Measurements from ENCODE around the gene PRRG1.
"Not testable (repeated sequence)": the region's sequence is repeated elsewhere in the genome, so short reads cannot be mapped to it uniquely, and the experiment has no call there.

PRRG1 gene

DNA sequence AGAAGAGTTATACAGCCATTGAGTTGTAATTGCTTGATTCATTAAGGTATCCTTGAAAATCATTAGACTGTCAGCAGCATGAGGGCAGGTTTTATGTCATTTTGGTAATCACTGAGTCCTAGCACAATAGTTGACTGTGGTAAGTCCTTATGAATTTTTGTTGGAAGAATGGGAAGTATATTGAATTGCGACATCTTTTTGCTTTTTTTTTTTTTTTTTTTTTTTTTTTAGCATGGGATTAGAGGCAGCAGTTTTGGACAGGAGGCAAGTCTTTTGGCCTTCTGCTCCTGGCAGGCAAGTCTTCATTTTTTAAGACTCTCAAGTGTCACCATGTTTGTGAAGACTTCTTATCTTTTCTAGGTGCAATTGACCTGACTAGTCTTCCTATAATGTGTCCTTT lies 29.7 kb downstream of the PRRG1 start:
- DNase-seq: no peak

DNA sequence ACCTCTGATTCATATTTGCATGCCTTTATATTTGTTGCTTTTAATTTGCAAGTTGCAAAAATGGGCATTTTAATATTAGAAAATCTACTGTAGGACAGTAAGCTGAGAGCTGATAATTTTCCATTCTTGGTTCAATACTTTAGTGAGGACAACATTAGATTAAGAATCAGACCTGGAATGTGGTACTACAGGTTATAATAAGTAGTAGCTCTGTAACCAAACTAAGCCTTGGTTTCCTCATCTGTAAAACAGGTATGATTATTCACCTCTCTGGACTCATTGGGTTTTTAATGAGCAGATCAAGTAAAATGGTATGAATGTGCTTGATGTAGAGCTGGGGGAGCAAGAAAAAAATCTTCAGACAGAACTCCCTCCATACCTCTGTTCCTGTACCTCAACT lies 31.1 kb downstream of the PRRG1 start:
- DNase-seq: no peak

- no peak for DNase-seq
Observed at GRCh38 chrX:37380924-37381323, 31.8 kb downstream of the PRRG1 start.

DNA sequence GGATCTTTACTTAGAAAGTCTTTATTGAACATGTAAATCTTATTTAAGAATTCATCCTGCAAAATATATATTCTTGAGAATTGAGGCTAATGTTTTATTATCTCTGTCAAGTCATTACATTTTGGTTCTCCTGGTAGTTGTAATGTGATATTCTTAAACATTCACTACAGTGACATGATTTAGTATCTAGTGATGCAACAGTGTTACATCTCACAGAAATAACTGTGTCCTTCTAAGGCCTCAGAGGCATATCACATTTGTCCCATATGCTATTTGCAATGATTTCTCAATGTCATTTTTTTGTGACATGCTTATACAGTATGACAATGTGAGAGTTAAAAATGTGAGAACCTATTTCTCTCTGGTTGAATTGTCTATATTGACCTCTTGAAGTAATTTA lies 34.1 kb downstream of the PRRG1 start:
- DNase-seq: no peak

- DNase-seq: no peak
Observed at GRCh38 chrX:37388413-37388812, 39.2 kb downstream of the PRRG1 start.

GRCh38 chrX:37405956-37406355 lies 56.8 kb downstream of the PRRG1 start:
- no peak for DNase-seq

DNA sequence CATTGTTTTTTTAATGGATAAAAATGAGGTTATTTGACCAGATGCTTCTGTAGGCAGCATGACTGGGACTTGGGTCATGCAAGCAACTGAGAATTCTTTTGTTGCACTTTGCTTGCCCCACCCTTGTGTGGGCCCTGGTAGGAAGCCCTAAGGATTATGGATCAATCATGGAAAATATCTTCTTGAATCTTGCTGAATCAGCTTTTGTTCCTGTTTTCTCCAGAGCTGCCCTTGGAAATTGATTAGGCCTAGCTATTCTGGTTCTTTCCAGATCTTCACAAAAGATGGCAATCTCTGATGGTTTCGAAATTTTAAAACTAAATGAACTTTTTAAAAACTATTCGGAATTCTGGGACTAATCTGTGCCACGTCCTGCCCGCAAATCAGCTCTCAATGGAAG lies 58.6 kb downstream of the PRRG1 start:
- DNase-seq: no peak

GRCh38 chrX:37409278-37409677 lies 60.1 kb downstream of the PRRG1 start:
- DNase-seq: no peak

GRCh38 chrX:37420185-37420584 lies 71.0 kb downstream of the PRRG1 start:
- DNase-seq: no peak

- no peak for DNase-seq
Observed at GRCh38 chrX:37420756-37421155, 71.6 kb downstream of the PRRG1 start.

- DNase-seq: no peak
Observed at GRCh38 chrX:37424000-37424429, 74.9 kb downstream of the PRRG1 start.

DNA sequence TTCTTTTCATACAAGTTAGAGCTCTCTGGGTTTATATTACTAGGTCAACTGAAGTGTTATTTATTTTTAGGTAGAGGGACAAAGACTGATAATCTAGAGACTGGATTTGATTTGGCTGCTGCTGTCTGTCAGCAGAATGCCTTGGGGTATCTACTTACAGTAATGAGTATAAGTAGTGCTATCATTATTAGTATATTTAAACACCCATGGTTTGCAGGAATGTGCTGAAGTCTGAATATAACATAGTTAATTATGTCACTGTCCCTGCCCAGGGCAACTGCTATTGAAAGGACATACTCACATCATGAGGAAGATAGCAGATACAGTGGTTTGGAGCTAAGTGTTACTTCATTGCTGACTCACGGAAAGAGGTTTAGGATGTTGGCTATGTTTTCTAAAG lies 76.2 kb downstream of the PRRG1 start:
- DNase-seq: no peak

DNA sequence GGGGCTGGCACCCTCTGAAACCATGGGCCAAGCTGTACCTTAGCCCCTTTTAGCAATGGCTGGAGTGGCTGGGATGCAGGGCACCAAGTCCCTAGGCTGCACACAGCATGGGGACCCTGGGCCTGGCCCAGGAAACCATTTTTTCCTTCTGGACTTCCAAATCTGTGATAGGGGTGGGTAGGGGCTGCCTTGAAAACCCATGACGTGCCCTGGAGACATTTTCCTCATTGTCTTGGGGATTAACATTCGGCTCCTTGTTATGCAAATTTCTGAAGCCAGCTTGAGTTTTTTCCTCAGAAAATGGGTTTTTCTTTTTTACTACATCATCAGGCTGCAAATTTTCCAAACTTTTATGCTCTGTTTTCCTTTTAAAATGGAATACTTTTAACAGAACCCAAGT lies 79.8 kb downstream of the PRRG1 start:
- not testable (repeated sequence) for DNase-seq

GRCh38 chrX:37434362-37434761 lies 85.2 kb downstream of the PRRG1 start:
- no peak for DNase-seq

- no peak for DNase-seq
Observed at GRCh38 chrX:37437160-37437559, 88.0 kb downstream of the PRRG1 start.

- DNase-seq: no peak
Observed at GRCh38 chrX:37441377-37441776, 92.2 kb downstream of the PRRG1 start.

GRCh38 chrX:37445182-37445581 lies 96.0 kb downstream of the PRRG1 start:
- DNase-seq: no peak

DNA sequence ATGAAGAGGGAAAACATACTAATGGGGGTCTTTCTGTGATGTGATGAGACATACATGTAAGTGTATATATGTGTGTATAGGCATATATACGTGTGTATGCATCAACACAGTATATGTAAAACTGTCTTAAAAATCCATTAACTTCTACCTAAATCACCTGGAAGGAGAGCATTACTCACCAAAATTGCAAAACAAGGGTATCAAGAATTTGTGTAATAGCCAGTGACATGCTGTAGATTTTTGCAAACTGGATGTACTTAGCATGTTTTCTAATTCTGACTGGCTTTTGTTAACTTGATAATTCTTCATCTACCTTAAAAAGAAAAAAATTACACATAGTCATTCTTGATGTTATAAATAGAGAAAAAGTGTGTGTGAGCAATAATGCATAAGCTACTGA lies 104.7 kb downstream of the PRRG1 start:
- no peak for DNase-seq

DNA sequence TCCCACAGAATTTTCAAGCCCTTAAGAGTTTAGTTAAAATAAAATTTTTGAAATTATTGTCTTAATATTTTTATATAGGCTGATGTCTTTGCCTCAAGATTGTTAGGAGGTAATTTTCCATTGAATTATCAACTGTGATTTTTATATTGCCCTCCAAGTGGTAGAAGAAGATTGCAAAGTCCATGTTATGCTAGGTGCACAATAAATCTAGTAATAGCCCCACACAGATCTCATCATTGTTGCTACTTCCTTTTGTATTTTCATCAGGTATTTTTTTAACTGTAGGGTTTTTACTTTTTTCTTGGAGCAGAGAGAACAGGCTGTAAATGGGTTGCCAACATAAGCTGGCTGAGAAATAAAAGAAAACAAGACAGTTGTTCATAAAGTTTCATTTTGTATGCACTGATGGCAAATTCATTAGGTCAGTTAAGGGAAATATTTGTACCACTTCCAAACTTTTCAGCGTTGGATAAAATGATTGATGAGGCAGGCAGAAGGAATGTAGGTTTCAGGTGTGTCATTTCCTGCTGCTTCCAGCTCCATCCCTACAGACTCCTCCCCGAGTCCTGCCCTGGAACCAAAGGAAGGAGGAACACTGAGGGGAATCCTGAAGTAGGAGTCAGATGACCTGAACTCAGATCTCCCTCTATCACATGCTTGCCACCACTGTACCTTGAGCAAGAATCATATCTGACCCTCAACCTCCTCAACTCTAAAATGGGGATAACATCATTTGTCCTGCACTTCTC lies 105.5 kb downstream of the PRRG1 start:
- DNase-seq: no peak

DNA sequence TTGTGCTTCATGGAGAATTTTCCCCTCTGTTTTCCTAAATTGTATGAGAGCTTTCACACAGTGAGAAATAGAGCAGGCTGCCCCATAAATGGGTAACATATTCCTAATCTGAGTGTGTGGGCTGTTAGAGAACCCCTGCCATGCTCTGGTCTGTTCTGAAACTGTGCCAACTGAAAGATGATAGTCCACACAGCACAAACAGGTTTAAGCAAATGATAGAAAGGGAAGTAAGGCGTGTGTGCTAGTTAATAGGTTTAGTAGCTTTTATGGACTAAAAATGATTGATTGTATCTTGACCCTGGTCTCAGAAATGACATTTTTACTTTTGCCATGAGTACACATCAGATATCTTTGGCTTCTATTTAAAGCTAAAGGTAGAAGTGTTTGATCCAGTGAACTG lies 106.2 kb downstream of the PRRG1 start:
- DNase-seq: no peak

- not testable (repeated sequence) for DNase-seq
Observed at GRCh38 chrX:37460285-37460684, 111.1 kb downstream of the PRRG1 start.

DNA sequence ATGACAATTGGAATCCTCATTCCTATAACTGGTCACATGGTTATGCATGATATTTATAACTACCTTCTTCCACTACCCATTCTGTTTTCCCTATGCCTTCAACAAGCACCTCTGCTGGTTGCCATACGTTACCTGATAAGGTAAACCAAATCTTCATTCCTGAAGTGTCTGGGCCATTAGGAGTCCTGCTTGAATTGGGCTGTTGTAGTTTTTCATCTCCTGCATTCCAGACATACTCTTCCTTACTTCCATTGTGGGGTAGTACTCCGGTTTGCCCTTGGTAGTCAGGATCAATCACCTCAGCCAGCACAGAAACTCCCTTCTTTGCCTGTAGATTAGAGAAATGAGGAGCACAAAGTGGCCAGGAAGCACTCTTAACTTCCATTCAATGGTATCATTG lies 113.2 kb downstream of the PRRG1 start:
- no peak for DNase-seq

DNA sequence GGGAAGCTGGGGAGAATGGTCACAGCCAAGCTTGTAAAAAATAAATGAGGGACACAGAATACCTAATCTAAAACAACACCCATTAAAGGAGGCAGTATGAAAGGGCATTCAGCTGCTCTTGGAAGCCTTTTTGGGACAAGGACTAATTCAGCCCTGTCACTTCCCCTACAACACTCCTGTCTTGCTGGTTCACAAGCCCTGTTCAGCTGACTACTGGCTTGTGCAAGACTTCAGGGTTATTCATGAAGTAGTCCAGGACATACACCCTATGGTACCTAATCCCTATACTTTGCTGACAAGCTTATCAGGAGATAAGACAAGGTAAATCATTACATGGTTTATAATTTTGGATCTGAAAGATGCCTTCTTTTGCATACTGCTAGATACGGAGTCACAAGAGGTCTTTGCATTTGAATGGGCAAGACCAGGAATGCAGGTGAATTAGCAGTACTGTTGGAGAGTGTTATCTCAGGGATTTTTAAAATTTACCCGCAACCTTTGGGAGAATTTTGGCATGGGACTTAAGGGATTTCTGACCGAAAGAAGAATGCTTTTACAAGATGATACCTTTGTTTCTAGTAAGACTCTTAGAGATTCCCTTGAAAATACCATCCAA lies 119.1 kb downstream of the PRRG1 start:
- DNase-seq: no peak

DNA sequence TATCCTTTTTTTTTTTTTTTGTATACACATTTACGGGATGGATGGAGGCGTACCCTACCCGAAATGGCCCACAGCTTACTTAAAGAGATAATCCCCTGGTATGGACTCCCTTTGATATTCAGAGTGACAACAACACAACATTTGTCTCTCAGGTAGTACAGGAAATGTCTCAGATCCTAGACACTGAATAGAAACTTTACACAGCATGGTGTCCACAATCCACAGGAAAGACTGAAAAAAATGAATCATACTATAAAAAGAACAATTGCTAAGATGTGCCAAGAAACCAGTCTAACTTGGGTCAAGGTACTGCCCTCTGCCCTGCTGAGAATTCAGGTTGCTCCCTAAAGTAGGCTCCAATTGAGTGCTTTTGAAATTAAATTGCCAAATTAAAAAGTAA lies 121.5 kb downstream of the PRRG1 start:
- DNase-seq: no peak

DNA sequence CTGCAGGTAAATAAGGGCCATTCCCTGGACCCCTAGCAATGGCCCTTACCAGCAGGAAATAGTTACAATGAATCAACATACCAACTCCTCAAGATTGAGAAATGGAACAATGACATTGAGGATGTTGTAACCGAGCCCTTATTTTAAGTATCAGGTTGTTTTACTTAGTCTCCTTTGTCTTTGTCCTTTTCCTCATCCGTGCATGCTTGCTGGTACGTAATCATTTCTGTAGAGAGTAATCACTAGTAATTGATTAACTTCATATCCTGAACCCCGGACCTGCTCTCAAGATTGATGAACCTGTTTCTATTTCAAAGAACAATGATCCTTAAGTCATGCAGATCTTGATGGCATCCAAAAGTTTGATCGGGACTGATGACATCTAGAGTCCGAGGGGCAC lies 123.7 kb downstream of the PRRG1 start:
- DNase-seq: no peak

Measured in femur (tissue), 1 donor.